GM19324 (cell line): ENCODE results near the gene ITPR1.
A peak's percentile ranks its signal among the peaks of the same experiment; 100 is the strongest.

ENCODE experiments used
- ATAC-seq: cut with Tn5 transposase; IDR thresholded peaks from one replicate; pipeline ENCODE4 v1.9.1; 2021; ENCODE audit warnings: mild to moderate bottlenecking, moderate library complexity; ENCODE audit not compliant: unreplicated experiment, low FRiP score

ITPR1 gene

GRCh38 chr3:4766716-4767499 is 273.8 kb downstream of the ITPR1 start:
- ATAC-seq = no peak

- no peak for ATAC-seq
These were observed 274.9 kb downstream of the ITPR1 start for GRCh38 chr3:4768021-4768420.

GRCh38 chr3:4768521-4768920 is 275.4 kb downstream of the ITPR1 start:
- no peak for ATAC-seq

- no peak for ATAC-seq
These were observed 277.4 kb downstream of the ITPR1 start for GRCh38 chr3:4770561-4770960.

GRCh38 chr3:4771243-4771642 is 278.1 kb downstream of the ITPR1 start:
- ATAC-seq = no peak

GRCh38 chr3:4772171-4772804 is 279.1 kb downstream of the ITPR1 start:
- ATAC-seq = no peak

- no peak for ATAC-seq
These were observed 279.7 kb downstream of the ITPR1 start for GRCh38 chr3:4772858-4773257.

GRCh38 chr3:4773583-4773982 is 280.4 kb downstream of the ITPR1 start:
- ATAC-seq = no peak

GRCh38 chr3:4774531-4774930 is 281.4 kb downstream of the ITPR1 start:
- ATAC-seq = no peak

- ATAC-seq = peak; percentile 30
These were observed 283.3 kb downstream of the ITPR1 start for GRCh38 chr3:4776399-4776979.

- peak; percentile 70 for ATAC-seq
These were observed 283.9 kb downstream of the ITPR1 start for GRCh38 chr3:4776980-4777581.

GRCh38 chr3:4778119-4778518 is 285.0 kb downstream of the ITPR1 start:
- ATAC-seq = no peak

GRCh38 chr3:4778740-4779139 is 285.6 kb downstream of the ITPR1 start:
- ATAC-seq = no peak

GRCh38 chr3:4780545-4780957 is 287.4 kb downstream of the ITPR1 start:
- ATAC-seq = no peak

GRCh38 chr3:4782095-4782494 is 288.9 kb downstream of the ITPR1 start:
- no peak for ATAC-seq

GRCh38 chr3:4785551-4785950 is 292.4 kb downstream of the ITPR1 start:
- no peak for ATAC-seq

GRCh38 chr3:4786431-4786830 is 293.3 kb downstream of the ITPR1 start:
- ATAC-seq = no peak

GRCh38 chr3:4791358-4791757 is 298.2 kb downstream of the ITPR1 start:
- no peak for ATAC-seq

- ATAC-seq = no peak
These were observed 300.2 kb downstream of the ITPR1 start for GRCh38 chr3:4793311-4793710.

- no peak for ATAC-seq
These were observed 301.2 kb downstream of the ITPR1 start for GRCh38 chr3:4794331-4794730.

GRCh38 chr3:4794798-4795197 is 301.6 kb downstream of the ITPR1 start:
- no peak for ATAC-seq
